ENCODE results near the gene NEK11.
"Not testable (repeated sequence)": the region's sequence is repeated elsewhere in the genome, so short reads cannot be mapped to it uniquely, and the experiment has no call there.

Gene NEK11

GRCh38 chr3:131370935-131371687 lies 344.4 kb downstream of the NEK11 start:
- DNase-seq: no peak

- no peak for DNase-seq
Measured at GRCh38 chr3:131371688-131372066, 345.0 kb downstream of the NEK11 start.

DNA sequence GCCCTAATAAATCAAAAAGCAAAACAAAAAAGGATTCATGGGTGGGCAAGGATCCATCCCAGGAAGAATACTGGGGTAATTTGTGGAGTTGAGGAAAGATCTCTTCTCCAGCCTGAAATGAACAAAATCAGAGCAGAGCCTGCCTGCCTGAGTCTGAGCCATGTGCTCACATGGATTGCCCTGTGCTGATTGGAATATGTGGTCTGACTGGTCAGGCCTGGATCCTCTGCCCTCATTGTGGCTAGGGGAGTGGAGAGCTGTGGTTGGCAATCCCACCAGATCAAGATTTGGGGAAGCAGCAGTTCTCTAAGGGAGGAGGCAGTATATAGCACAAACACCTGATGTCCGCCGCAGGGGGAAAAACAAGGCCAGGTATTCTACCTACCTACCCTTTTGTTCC lies 348.1 kb downstream of the NEK11 start:
- no peak for DNase-seq

GRCh38 chr3:131380821-131381444 lies 354.3 kb downstream of the NEK11 start:
- not testable (repeated sequence) for DNase-seq

DNA sequence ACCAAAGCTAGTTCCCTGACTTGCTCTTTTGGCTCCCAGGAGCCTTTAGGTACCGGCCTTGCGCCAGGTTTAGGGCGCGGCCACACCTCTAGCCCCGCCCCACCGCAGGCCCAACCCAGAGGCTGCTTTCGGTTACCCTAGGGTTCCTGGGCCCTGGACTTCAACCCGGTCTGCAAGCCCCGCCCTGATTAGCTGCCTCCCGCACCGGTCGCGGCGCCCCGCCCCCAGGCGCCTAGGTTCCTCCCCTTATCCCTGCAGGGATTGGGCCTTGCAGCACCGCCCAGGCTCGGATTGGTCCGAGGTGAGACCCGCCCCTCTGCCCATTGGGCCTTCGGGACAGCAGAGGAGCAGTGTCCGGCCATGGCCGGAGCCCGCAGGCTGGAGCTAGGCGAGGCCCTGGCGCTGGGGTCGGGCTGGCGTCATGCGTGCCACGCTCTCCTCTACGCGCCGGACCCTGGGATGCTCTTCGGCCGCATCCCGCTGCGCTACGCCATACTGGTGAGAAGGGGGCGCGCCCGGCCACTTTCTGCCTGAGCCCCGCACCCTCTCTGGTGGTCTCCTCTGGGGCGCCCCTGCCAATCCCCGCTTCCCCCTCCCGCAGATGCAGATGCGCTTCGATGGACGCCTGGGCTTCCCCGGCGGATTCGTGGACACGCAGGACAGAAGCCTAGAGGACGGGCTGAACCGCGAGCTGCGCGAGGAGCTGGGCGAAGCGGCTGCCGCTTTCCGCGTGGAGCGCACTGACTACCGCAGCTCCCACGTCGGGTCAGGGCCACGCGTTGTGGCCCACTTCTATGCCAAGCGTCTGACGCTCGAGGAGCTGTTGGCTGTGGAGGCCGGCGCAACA lies 355.0 kb downstream of the NEK11 start, which contains the start of gene NUDT16:
NUDT16 (plus strand) TSS at position 330 of the 847 bp plus-strand sequence; CDS start at position 361, 31 bp downstream.
- DNase-seq: peak; percentile 99

- peak; percentile 57 for DNase-seq
Measured at GRCh38 chr3:131386429-131387165, 359.9 kb downstream of the NEK11 start.

- no peak for DNase-seq
Measured at GRCh38 chr3:131387796-131388489, 361.3 kb downstream of the NEK11 start.

DNA sequence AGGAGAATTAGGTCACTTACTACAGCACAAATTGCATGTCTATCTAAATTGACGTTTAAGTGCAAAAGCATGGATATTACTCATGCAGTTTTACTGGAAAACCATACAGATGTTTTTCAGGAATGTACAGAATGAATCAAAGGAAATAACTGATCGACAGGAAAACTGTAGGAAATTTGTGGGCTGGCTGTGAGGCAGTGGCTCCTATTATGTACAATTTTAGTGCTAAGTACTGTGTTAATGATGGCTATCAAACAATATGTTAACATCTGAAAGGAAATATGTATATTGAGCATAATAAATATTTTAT lies 361.8 kb downstream of the NEK11 start:
- DNase-seq: no peak

DNA sequence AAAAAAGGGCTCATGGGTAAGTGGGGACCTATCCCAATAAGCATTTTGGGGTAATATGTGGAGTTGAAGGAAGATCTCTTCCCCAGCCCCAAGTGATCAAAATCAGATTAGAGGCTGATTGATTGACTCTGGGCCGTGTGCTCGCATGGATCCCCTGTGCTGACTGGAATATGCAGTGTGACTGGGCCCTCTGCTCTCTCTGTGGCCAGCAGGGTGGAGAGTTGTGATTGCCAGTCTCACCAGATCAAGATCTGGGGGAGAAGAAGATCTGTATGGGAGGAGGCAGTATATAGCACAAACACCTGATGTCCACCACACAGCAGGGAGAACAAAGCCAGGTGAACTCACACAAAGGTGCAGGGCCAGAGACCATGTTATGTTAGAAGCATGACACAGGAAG lies 363.7 kb downstream of the NEK11 start:
- no peak for DNase-seq

DNA sequence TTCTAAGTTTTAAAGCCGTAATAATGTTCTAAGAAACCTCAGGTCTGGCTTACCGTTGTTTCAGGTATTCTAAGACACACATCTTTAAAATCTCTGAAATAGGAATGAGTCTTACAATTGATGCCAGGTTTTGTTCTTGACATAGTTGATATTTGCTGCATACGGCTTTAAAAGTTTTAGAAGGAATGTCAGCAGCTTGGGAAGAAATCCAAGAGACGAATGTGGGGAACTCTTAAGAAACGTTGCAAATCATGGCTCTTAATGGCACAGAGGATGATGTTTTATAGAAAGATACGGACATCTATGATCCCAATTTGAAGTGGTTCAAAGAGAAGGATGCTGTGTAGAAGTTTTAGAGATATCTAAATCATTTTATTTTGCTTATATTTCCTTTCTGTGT lies 366.4 kb downstream of the NEK11 start:
- DNase-seq: no peak

- DNase-seq: no peak
Measured at GRCh38 chr3:131393868-131394267, 367.2 kb downstream of the NEK11 start.

GRCh38 chr3:131394400-131394799 lies 367.7 kb downstream of the NEK11 start:
- DNase-seq: no peak

- peak; percentile 58 for DNase-seq
Measured at GRCh38 chr3:131396170-131396569, 369.5 kb downstream of the NEK11 start.

DNA sequence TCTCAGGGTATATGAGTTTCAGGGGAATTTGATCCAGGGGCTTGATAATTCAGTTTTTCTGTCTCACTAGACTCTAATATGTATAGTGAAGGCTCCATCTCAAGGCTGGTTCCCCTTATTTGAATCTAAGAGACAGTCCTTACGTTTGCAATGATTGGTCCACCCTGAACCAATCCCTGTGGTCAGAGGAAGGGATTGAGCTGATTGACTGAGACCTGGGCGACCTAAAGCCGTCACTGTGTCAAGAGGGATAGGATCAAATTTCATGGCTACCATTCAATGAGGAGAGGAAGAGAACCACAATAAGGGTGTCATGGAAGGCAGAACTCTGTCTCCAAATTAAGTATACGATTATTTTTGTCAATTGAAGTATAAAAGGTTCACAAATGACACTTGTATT lies 371.2 kb downstream of the NEK11 start:
- no peak for DNase-seq
